GM20000 (cell line): ENCODE measurements around the gene PCP4.

Experiments used
- DNase-seq: peaks from one replicate; pipeline ENCODE4 v3.0.0; 2012; ENCODE audit warnings: low spot score
- TF ChIP-seq, protein P1 (sequence below): IDR thresholded peaks from 2 replicates; pipeline ENCODE4 v1.5.1; 2012; ENCODE audit warnings: mild to moderate bottlenecking, control low read depth; ENCODE audit errors: extremely low read depth, missing control alignments

PCP4 gene

DNA sequence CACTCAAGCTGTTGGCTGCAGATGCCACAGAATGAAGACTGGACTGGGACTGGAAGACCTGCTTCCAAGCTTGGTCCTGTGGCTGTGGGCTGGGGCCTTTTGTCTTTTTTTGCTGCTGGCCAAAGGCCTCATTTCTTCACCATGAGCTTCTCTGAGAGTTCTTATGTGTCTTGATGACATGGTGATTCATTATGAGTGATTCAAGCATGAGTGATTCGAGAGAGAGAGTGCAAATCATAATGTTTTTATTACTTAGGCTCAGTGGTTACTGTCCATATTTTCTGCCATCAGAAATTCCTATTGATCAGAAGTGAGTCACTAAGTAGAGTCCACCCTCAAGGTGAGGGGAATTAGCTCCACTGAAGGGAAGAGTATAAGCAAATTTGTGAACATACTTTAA, 94.0 kb downstream of the PCP4 start:
- DNase-seq = no peak
- TF ChIP-seq, protein P1, sequence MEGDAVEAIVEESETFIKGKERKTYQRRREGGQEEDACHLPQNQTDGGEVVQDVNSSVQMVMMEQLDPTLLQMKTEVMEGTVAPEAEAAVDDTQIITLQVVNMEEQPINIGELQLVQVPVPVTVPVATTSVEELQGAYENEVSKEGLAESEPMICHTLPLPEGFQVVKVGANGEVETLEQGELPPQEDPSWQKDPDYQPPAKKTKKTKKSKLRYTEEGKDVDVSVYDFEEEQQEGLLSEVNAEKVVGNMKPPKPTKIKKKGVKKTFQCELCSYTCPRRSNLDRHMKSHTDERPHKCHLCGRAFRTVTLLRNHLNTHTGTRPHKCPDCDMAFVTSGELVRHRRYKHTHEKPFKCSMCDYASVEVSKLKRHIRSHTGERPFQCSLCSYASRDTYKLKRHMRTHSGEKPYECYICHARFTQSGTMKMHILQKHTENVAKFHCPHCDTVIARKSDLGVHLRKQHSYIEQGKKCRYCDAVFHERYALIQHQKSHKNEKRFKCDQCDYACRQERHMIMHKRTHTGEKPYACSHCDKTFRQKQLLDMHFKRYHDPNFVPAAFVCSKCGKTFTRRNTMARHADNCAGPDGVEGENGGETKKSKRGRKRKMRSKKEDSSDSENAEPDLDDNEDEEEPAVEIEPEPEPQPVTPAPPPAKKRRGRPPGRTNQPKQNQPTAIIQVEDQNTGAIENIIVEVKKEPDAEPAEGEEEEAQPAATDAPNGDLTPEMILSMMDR = no peak

DNA sequence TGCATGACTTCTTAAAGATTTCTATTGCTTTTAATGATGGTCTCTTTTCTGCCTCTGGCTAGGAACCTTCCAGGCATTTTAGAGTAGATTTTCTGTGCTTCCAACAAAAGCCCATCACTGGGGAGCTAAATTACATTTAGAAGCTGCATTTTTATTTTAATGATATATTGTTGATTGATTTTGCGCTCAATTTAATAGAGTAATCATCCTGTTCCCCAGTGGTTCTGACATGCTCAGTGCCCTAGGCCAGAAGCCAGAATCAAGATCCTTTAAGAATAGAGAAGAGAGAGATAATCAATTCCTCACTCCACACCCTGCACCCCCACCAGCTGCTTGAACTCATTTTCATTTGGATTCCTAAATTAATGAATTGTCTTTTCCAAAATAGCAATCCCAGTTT, 97.8 kb downstream of the PCP4 start:
- TF ChIP-seq, protein P1 = no peak
- DNase-seq = no peak

DNA sequence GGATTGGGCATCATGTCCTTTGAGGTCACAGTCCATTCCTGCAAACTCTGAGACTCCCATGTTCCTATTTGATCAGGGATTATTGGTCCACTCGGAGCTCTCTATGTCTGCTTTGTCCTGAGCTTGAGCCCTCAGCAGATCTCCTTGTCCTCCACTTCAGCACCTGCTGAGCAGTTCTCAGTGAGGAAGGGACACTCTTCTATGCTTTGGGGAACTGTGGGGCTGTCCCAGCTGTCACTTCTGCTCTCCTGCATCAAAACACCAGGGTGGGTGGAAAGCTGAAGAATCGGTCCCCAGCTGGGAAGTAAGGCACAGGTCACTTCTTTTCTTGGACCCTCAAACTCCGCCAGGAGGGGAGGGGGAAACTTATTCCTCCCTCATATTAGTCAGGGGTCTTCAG, 99.5 kb downstream of the PCP4 start:
- no peak for DNase-seq
- TF ChIP-seq, protein P1 = no peak

DNA sequence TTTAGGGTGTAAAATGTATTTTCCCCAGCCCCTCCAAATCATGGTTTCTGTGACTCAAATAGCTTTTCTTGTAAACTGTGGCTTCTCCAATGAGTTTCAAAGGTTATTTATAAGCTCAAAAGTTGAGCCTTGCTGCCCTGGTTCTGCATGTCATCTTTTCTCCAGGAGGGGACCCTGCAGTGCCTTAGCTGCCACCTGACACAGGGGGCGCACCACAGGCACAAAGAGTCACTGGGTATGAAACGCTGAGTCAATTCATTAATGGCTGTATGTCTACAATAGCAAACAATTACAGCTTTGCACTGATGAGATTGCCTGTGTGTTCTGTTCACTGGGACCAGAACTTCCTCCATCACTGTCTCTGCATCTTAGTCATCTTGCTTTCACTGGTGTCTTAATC, 100.8 kb downstream of the PCP4 start:
- TF ChIP-seq, protein P1 = no peak
- no peak for DNase-seq

DNA sequence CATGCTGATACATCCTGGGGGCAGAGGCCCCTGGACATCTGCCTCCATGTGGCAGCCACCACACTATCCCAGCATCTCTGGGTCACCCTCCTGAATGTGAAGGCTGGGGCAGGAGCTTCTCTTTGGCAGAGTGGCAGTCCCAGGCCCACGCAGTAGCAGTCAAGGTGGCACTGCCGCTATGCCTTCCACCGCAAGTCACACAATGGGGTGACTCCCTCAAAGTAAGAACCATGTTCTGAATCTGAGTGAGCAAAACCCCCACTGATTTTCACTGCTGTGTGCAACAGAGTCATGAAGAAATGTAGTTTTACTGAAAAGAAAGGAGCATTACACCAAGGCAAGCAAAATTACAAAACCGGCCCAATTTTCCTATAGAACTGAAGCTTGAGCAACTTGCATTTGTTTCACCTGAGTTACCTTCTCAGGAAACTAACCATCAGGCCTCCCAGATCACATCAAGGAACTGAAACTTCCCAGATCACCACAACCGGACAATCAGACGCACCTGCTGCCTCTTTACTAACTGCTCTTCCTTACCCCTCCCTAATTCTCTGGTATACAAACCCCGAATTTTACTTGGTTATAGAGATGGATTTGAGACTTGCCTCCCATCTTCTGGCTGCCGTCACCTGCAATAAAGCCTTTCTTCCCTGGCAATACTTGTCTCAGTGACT, 102.6 kb downstream of the PCP4 start:
- DNase-seq = no peak
- TF ChIP-seq, protein P1 = no peak

DNA sequence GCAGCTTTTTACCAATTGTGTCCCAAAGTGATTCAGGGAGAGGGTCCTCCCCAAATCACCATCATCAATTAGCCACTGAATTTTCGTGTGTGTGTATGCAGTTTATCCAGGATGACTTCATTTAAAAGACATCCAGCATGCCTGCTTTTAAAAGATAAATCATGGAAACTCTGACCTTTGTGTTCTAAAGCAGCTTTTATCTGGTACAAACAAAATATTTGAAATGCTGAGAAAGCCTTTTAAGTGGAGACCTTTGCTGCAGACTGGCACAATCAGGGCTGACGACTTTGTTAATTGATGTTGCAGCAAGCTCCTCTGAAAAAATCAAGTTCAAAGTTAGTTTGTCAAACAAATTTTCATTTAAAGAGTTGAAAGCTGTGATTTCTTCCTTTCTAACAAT, 104.7 kb downstream of the PCP4 start:
- TF ChIP-seq, protein P1 = no peak
- no peak for DNase-seq

DNA sequence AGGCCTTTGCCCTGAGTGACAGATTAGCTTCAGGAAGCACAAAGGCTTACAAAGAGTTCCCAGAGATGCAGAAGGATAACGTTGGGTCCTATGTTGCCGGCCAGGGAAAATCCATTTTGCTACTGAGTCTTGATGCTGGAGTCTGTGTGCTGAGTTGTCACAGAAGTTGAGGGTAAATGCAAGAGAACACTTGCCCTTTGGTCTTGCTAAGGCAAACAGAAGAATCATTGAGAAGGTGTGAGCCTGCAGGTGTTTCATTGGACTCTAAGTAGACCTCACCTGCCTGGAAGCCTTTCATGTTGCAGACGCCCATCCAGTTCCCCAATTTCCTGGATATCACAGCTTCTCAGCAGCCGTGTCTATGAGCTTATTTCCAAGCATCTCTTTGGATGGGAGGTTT, 105.2 kb downstream of the PCP4 start:
- TF ChIP-seq, protein P1 = no peak
- DNase-seq = no peak
